Thoracic aorta (tissue), 2 donors: ENCODE data around the gene TRIM8. TPM values are rescaled to one million over a fixed set of nuclear protein-coding genes. Genes with fewer than 3 reads are reported as not detected.

Experiments used
- ATAC-seq: fragments of 150-250 bp; one replicate; pipeline ENCODE4 v1.8.0; 2017; ENCODE audit warnings: low read depth; ENCODE audit not compliant: insufficient number of reproducible peaks, low FRiP score
- DNase-seq: peaks from one replicate; pipeline ENCODE4 v3.0.0-alpha.2; 2020; ENCODE audit warnings: low spot score
- H3K27ac ChIP-seq, 2 donors: fragments of 200-600 bp; sonication (generic); 1 replicate in 1 of 2; 2 replicates in 1 of 2; pipeline ENCODE4 v1.5.1; 2016; ENCODE audit warnings: mild to moderate bottlenecking in 2 of 2, moderate library complexity in 2 of 2
- H3K27me3 ChIP-seq: fragments of 200-600 bp; sonication (generic); replicated peaks from 2 replicates; pipeline ENCODE4 v1.6.0; 2016; ENCODE audit warnings: mild to moderate bottlenecking; ENCODE audit not compliant: insufficient read depth
- H3K36me3 ChIP-seq: fragments of 200-600 bp; sonication (generic); one replicate; pipeline ENCODE4 v1.5.1; 2016
- H3K4me1 ChIP-seq, 2 donors: fragments of 200-600 bp; sonication (generic); 1 replicate in 1 of 2; 2 replicates in 1 of 2; pipeline versions ENCODE4 v1.5.1 to v1.6.0; 2016; ENCODE audit warnings: low read depth in 2 of 2, mild to moderate bottlenecking in 1 of 2; ENCODE audit not compliant: control insufficient read depth in 1 of 2
- H3K4me3 ChIP-seq: fragments of 200-600 bp; sonication (generic); 2 replicates; pipeline ENCODE4 v1.5.1; 2016; ENCODE audit warnings: mild to moderate bottlenecking
- H3K9me3 ChIP-seq: fragments of 200-600 bp; sonication (generic); 2 replicates; pipeline ENCODE4 v1.5.1; 2016
- CTCF ChIP-seq: fragments of 200-600 bp; sonication (generic); IDR thresholded peaks from one replicate; pipeline ENCODE4 v1.5.1; 2019; ENCODE audit warnings: antibody characterized with exemption
- total RNA-seq, 2 donors: library from RNA; depleted of rRNA; stranded (reverse); fragments of >200 nt; gene quantifications; one replicate each; pipeline versions ENCODE4 v1.1.0 to v1.2.3, GENCODE V29; 2016

The TRIM8 gene
- total RNA-seq, 2 donors from 2014 or later = 154 to 192 TPM

- no peak for TF ChIP-seq CTCF
- Histone ChIP-seq H3K4me1 (peaks cover 11 to 36% of the 10 kb centered on the region in 2 donors), H3K4me3 (no peak overlapping the region), H3K27me3 (no peaks in the 10 kb centered on the region), H3K27ac (peak overlapping the region in 1 of 2 donors; percentile 55), H3K36me3 (peaks cover 4% of the 10 kb centered on the region), H3K9me3 (no peaks in the 10 kb centered on the region)
- DNase-seq = no peak
- ATAC-seq = no peak
Observed at GRCh38 chr10:102610441-102610887, 33.8 kb upstream of the TRIM8 start.

GRCh38 chr10:102611514-102612087 is 32.7 kb upstream of the TRIM8 start:
- ATAC-seq (no peak), DNase-seq (no peak)
- H3K27ac ChIP-seq = peak overlapping the region; percentile 31 to 55
- H3K27me3 ChIP-seq = no peaks in the 10 kb centered on the region
- no peak for TF ChIP-seq CTCF
- peaks cover 11 to 36% of the 10 kb centered on the region in 2 donors for H3K4me1 ChIP-seq
- peaks cover 6% of the 10 kb centered on the region for H3K36me3 ChIP-seq
- H3K4me3 ChIP-seq = no peak overlapping the region
- no peaks in the 10 kb centered on the region for H3K9me3 ChIP-seq

GRCh38 chr10:102612964-102613275 is 31.4 kb upstream of the TRIM8 start:
- H3K4me1 ChIP-seq = peaks cover 11 to 36% of the 10 kb centered on the region in 2 donors
- no peak for ATAC-seq

GRCh38 chr10:102613286-102613685 is 31.0 kb upstream of the TRIM8 start:
- DNase-seq = no peak
- peak overlapping the region; percentile 7 to 68 for H3K27ac ChIP-seq

More at GRCh38 chr10:102612964-102613275, 31.4 kb upstream of the TRIM8 start:
- Histone ChIP-seq H3K36me3 (peaks cover 19% of the 10 kb centered on the region), H3K27me3 (no peaks in the 10 kb centered on the region), H3K9me3 (no peaks in the 10 kb centered on the region), H3K27ac (peak overlapping the region; percentile 55 to 68), H3K4me3 (no peak overlapping the region)
- DNase-seq = no peak
- TF ChIP-seq CTCF = no peak

GRCh38 chr10:102613785-102614184 is 30.5 kb upstream of the TRIM8 start:
- Histone ChIP-seq H3K27me3 (no peaks in the 10 kb centered on the region), H3K4me3 (no peak overlapping the region), H3K27ac (peak overlapping the region in 1 of 2 donors; percentile 7), H3K9me3 (no peaks in the 10 kb centered on the region), H3K4me1 (peaks cover 11 to 36% of the 10 kb centered on the region in 2 donors), H3K36me3 (peaks cover 21% of the 10 kb centered on the region)
- ATAC-seq (no peak), DNase-seq (no peak)
- TF ChIP-seq CTCF = no peak

More at GRCh38 chr10:102613286-102613685, 31.0 kb upstream of the TRIM8 start:
- Histone ChIP-seq H3K9me3 (no peaks in the 10 kb centered on the region), H3K36me3 (peaks cover 21% of the 10 kb centered on the region), H3K4me3 (no peak overlapping the region), H3K4me1 (peaks cover 11 to 36% of the 10 kb centered on the region in 2 donors), H3K27me3 (no peaks in the 10 kb centered on the region)
- TF ChIP-seq CTCF = no peak
- no peak for ATAC-seq
